ENCODE data around the gene DNM2.

DNM2 gene

GRCh38 chr19:10776900-10777650 is 59.2 kb downstream of the DNM2 start:
- no peak for DNase-seq (ENCODE audit: low spot score)

DNA sequence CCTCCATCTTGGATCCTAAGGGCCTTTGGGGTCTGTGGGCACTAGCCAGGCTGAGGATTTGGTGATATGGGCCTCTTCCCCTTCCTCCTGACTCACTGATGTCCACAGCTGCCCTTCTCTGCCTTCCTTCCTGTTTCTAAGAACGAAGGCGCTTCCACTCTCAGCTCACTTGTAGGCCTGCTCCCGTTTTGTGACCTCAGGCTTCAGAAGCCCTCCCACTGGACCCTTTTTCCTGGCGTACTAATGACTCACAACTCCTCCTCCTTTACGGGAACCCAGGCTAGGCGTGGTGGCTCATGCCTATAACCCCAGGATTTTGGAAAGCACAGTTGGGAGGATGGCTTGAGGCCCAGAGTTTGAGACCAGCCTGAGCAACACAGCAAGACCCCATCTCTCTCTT is 62.5 kb downstream of the DNM2 start:
- DNase-seq (ENCODE audit: low spot score) = peak; percentile 63

DNA sequence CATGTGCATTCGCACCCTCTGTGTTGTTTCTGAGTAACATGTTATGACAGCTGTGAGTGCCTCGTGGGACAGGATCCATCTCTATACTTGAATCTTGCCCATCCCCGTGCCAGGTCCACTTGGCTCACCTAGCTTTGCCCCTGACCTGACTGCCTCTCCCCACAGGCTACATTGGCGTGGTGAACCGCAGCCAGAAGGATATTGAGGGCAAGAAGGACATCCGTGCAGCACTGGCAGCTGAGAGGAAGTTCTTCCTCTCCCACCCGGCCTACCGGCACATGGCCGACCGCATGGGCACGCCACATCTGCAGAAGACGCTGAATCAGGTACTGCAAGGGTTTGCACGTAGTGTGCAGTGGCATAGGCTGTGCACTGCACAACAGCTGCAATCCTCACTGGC is 64.9 kb downstream of the DNM2 start:
- no peak for DNase-seq (ENCODE audit: low spot score)

DNA sequence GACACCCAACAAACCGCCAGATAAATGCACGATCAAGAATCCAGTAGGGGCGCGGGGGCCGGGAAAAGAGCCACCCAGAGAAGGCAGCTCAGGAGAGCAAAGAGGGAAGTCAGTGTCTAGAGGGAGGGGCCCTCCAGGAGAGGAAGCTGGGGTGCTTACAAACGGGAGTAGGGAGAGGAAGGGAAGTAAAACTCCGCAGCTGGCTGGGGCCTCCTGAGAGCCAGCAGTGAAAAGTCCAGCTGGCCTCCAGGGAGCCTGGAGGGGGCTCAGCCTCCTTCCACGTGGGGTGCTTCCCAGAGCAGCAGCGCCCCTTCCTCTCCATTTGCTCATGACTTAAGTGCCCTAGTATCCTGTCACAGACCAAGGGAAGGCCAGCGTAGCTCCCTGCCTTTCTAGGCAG is 66.4 kb downstream of the DNM2 start:
- peak; percentile 61 for DNase-seq (ENCODE audit: low spot score)

- DNase-seq (ENCODE audit: low spot score) = no peak
These were observed 70.3 kb downstream of the DNM2 start for GRCh38 chr19:10788146-10788545.

- DNase-seq (ENCODE audit: low spot score) = no peak
These were observed 72.0 kb downstream of the DNM2 start for GRCh38 chr19:10789866-10790265.

DNA sequence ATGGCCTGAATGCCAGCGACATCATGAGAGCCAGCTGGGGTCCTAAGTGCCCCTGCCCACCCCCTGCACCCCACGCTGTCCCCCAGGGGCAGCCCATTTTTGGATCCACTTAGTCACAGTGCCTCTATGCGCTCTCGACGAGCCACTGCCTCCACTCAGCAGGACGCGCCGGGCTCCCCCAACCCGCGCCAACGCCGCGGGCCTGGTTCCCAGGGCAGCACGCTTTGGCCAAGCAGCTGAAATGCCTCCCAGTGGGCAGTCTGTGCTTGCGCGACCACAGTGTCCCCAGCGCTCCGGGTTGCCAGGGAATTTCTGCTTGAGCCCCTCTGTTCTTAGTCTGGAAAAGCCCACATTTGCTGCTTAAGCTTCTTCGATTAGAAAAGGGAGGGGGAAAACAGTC is 78.8 kb downstream of the DNM2 start:
- peak; percentile 48 for DNase-seq (ENCODE audit: low spot score)

GRCh38 chr19:10797078-10797477 is 79.2 kb downstream of the DNM2 start:
- DNase-seq (ENCODE audit: low spot score) = no peak

DNA sequence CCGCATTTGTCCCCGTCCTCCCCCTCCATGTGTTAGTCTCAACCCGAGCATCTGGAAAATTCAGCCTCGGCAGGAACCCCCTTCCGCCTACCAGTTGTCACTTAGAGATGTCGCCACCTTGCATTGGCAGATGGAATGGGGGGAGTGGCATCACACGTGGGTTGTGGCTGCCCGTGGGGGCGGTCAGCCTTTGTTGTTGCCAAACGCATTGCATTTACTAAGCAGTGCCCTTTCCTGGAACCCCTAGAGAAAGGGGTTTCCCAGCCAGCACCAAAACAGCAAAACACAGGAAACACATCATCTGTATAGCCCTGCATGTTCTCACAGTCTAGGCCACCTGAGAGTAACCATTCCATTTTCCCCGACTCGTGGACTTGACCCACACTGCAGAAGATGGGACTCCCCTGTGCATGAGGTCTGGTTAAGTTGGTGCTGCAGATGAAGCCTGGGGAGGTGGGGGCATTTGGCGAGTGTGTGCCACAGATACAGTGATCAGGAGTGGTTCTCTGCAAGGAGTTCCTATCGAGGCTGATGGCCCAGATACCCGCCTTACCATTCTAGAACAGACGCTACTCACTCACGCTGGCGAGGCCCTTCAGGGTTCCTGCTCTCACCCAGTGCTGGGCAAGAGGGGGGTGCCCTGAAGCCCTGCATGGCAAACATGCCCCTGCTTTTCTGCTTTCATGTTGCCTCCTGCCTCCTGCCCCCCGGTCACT is 79.8 kb downstream of the DNM2 start:
- DNase-seq (ENCODE audit: low spot score) = peak; percentile 57

GRCh38 chr19:10800488-10800887 is 82.6 kb downstream of the DNM2 start:
- peak; percentile 23 for DNase-seq (ENCODE audit: low spot score)

- DNase-seq (ENCODE audit: low spot score) = no peak
These were observed 84.6 kb downstream of the DNM2 start for GRCh38 chr19:10802479-10802878.

GRCh38 chr19:10803252-10803651 is 85.4 kb downstream of the DNM2 start:
- no peak for DNase-seq (ENCODE audit: low spot score)

DNA sequence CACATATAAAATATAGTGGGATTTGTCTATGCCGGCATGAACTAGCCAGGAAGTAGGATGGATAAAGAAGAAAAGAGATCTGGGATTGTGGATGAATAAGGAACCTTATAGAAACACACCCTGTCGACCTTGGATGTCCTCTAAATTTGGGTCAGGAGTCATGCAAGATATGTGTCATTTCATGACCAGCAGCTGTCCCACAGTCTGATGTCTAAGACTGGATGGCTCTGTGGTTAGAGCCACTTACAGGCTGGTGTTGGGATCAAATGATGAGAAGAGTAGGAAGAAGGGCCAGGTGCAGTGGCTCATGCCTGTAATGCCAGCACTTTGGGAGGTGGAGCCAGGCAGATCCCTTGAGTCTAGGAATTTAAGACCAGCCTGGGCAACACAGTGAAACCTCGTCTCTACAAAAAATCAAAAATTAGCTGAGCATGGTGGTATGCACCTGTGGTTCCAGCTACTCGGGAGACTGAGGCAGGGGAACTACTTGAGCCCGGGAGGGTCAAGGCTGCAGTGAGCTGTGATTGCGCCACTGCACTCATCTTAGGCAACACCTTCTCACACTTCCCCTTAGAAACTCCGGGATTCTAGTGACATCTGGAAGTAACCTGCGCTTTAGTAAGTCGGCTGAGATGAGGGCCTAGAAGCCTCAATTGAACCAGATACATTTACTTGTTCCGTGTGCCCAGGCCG is 87.3 kb downstream of the DNM2 start:
- peak; percentile 52 for DNase-seq (ENCODE audit: low spot score)

- peak; percentile 53 for DNase-seq (ENCODE audit: low spot score)
These were observed 87.9 kb downstream of the DNM2 start for GRCh38 chr19:10805758-10806247.

DNA sequence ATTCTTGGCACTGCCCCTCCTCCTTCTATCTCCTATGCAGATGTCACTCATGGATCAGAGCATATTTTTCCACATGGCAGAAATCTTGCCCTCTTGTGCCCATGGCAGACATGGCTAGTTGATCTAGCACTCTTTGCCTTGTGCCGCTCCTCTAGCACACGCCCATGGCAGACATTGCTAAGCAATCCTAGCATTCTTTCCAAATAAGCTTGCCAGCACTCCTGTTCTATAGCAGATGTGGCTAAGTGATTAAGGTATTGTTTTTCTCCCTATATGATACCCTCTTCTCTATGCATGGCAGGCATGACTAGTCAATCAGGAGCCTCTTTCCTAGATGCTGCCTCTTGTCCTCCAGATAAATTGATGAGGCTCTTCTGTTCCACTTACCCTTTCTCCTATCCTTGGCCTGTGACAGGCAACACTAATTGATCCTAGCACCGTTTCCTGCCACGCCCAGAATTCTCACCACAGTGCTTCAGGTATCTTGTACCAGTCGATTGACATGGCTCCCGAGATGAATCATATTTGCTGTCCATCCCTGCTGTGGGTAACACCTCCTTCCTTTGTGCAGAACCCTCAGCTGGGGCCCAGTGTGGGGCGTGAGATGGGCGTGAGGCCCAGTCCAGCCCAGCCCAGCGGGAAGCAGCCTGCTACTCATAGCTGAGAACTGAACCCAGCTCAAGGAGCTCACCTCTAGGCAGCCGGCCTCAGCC is 91.2 kb downstream of the DNM2 start:
- no peak for DNase-seq (ENCODE audit: low spot score)

GRCh38 chr19:10809651-10810285 is 91.9 kb downstream of the DNM2 start:
- DNase-seq (ENCODE audit: low spot score) = peak; percentile 29

DNA sequence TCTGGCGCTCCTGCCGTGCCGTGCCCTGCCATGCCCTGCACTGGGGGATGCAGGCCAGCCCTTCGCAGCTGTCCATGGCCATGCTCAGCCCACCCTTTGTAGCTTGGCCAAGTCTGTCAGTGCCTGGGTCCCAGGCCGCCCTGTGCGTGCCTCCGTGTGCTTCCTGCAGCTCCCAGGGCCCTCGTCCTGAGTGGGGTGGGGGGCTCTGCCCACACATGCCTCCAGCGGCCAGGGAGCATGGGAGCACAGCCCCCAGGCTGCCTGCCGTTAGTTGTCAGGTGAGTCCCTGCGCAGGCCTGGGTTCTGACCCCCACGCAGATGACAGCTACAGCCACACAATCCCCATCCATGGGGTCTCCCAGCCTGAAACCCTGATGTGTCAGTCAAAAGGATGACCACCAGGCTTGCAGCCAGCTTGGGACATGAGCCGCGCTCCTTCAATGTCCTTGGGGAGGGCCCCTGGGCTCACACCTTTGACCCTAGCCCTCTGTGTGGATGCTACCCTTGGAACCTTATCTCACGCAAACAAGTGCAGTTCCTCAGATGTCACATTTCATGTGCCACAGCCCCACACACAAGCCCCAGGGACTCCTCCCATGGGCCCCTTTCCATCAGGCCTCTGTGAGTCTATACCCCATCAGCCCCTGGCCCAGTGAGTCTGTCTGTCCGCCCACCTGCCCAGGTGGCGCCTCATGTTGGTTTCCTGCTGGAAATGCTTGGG is 93.7 kb downstream of the DNM2 start:
- DNase-seq (ENCODE audit: low spot score) = no peak

DNA sequence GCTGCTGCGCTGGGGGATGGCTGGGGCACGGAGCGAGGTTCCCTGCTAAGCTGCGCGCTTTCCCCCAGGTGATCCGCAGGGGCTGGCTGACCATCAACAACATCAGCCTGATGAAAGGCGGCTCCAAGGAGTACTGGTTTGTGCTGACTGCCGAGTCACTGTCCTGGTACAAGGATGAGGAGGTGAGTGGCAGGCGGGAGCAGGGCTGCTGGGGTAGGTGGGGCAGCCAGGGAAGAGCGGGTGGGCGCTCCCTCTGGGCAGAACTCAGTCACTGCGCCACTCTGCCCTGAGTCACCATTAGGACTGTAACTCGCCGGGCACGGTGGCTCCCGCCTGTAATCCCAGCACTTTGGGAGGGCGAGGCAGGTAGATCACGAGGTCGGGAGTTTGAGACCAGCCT is 94.3 kb downstream of the DNM2 start:
- no peak for DNase-seq (ENCODE audit: low spot score)

DNA sequence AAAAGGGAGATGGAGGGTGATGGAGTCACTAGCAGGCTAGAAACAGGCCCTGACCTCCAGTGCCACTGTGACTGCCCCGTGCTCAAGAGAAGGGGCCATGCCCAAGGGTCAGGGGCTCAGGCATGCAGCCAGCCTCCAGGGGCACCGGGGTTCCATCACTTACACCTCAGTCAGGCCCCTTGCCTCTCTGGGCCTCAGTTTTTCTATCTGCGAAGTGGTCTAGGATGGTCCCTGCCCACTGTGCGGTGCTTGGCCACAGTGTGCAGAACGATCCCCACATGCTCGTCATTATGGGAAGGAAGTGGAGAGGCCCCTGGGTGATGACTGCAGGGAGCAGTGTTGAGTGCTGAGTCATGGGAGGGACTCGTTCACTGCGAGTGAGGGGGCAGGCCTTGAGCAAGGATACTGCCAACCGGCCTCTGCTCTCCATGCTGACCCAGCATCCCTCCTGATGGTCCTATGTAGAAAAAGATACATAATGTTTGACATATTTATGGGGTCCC is 95.1 kb downstream of the DNM2 start:
- peak; percentile 60 for DNase-seq (ENCODE audit: low spot score)

GRCh38 chr19:10815007-10815536 is 97.2 kb downstream of the DNM2 start:
- DNase-seq (ENCODE audit: low spot score) = no peak

Measured in Ammon's horn (tissue), 1 donor.